Measurements from ENCODE around the gene RNASE1.
"Not testable (repeated sequence)": the region's sequence is repeated elsewhere in the genome, so short reads cannot be mapped to it uniquely, and the experiment has no call there.

DNA sequence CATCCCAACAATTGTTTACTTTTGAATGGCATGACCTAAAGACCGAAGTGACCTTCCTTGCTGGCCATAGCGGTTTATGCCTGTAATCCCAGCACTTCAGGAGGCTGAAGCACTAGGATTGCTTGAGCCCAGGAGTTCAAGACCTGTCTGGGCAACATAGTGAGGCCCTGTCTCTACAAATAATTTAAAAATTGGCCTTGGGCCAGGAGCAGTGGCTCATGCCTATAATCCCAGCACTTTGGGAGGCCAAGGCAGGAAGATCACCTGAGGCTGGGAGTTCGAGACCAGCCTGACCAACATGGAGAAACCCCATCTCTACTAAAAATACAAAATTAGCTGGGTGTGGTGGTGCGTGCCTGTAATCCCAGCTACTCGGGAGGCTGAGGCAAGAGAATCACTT, 43.2 kb downstream of the RNASE1 start:
- TF ChIP-seq EZH2 (IDR thresholded peaks at IDR 0.05; ENCODE audit: insufficient read depth, poor library complexity, severe bottlenecking); EZH2phosphoT487 (IDR thresholded peaks at IDR 0.05; ENCODE audit: insufficient read depth, low read depth): not testable (repeated sequence)
